H9 (cell line): ENCODE data around the gene PHKG2. TPM values are rescaled to one million over a fixed set of nuclear protein-coding genes. Genes with fewer than 3 reads are reported as not detected.

Experiments
- DNase-seq: peaks from one replicate; pipeline ENCODE4 v3.0.0-alpha.2; 2017
- H2AFZ ChIP-seq: one replicate; pipeline ENCODE4 v1.6.1; 2013; ENCODE audit warnings: mild to moderate bottlenecking, low read length, control low read depth, moderate library complexity
- H2AK5ac ChIP-seq: 2 replicates; pipeline ENCODE4 v1.6.1; 2013; ENCODE audit warnings: low read length, control low read depth, mixed read lengths; ENCODE audit not compliant: insufficient read length
- H2BK120ac ChIP-seq: one replicate; pipeline ENCODE4 v1.6.1; 2013; ENCODE audit warnings: low read depth, mild to moderate bottlenecking, low read length, control low read depth, inconsistent platforms; ENCODE audit not compliant: poor library complexity, severe bottlenecking
- H2BK12ac ChIP-seq: 2 replicates; pipeline ENCODE4 v1.6.1; 2013; ENCODE audit warnings: low read length, control low read depth, mixed read lengths, low read depth; ENCODE audit not compliant: insufficient read length
- H2BK15ac ChIP-seq: 2 replicates; pipeline ENCODE4 v1.6.1; 2013; ENCODE audit warnings: low read depth, low read length, control low read depth
- H2BK20ac ChIP-seq: one replicate; pipeline ENCODE4 v1.6.1; 2013; ENCODE audit warnings: low read depth, mild to moderate bottlenecking, low read length, control low read depth, inconsistent platforms; ENCODE audit not compliant: poor library complexity, severe bottlenecking
- H2BK5ac ChIP-seq: 2 replicates; pipeline ENCODE4 v1.6.1; 2013; ENCODE audit warnings: low read length, control low read depth, mixed read lengths; ENCODE audit not compliant: insufficient read length
- H3K14ac ChIP-seq: 2 replicates; pipeline ENCODE4 v1.6.1; 2013; ENCODE audit warnings: low read length, control low read depth; ENCODE audit not compliant: insufficient read depth
- H3K18ac ChIP-seq: 2 replicates; pipeline ENCODE4 v1.6.1; 2013; ENCODE audit warnings: low read depth, mild to moderate bottlenecking, mixed read lengths, low read length, control low read depth; ENCODE audit not compliant: insufficient read length
- H3K23ac ChIP-seq: 2 replicates; pipeline ENCODE4 v1.6.1; 2013; ENCODE audit warnings: low read length, control low read depth, mixed read lengths, low read depth; ENCODE audit not compliant: insufficient read length
- H3K23me2 ChIP-seq: 2 replicates; pipeline ENCODE4 v1.6.1; 2013; ENCODE audit warnings: low read depth, mild to moderate bottlenecking, mixed read lengths, low read length, control low read depth; ENCODE audit not compliant: insufficient read length, poor library complexity, severe bottlenecking
- H3K27ac ChIP-seq: 2 replicates; pipeline ENCODE4 v1.5.1; 2013; ENCODE audit warnings: low read length, control low read depth, mixed read lengths, low read depth; ENCODE audit not compliant: insufficient read length
- H3K27me3 ChIP-seq: 2 replicates; pipeline ENCODE4 v1.6.1; 2013; ENCODE audit warnings: low read length, control low read depth, inconsistent platforms; ENCODE audit not compliant: insufficient read depth
- H3K4ac ChIP-seq: 2 replicates; pipeline ENCODE4 v1.6.1; 2013; ENCODE audit warnings: low read depth, mild to moderate bottlenecking, control low read depth, inconsistent platforms, low read length, moderate library complexity
- H3K4me1 ChIP-seq: 2 replicates; pipeline ENCODE4 v1.6.1; 2013; ENCODE audit warnings: low read length, control low read depth, inconsistent platforms; ENCODE audit not compliant: insufficient read depth
- H3K4me2 ChIP-seq: 2 replicates; pipeline ENCODE4 v1.6.1; 2013; ENCODE audit warnings: low read length, control low read depth, mixed read lengths; ENCODE audit not compliant: insufficient read length, insufficient read depth
- H3K56ac ChIP-seq: 2 replicates; pipeline ENCODE4 v1.6.1; 2013; ENCODE audit warnings: low read depth, mild to moderate bottlenecking, mixed read lengths, low read length, control low read depth; ENCODE audit not compliant: insufficient read length
- H3K79me1 ChIP-seq: 2 replicates; pipeline ENCODE4 v1.6.1; 2013; ENCODE audit warnings: low read depth, mild to moderate bottlenecking, moderate library complexity, low read length, control low read depth, inconsistent platforms; ENCODE audit not compliant: insufficient read depth, poor library complexity, severe bottlenecking
- H3K79me2 ChIP-seq: 2 replicates; pipeline ENCODE4 v1.6.1; 2013; ENCODE audit warnings: low read length, control low read depth, inconsistent platforms; ENCODE audit not compliant: insufficient read depth
- H3K9ac ChIP-seq: 2 replicates; pipeline ENCODE4 v1.6.1; 2013; ENCODE audit warnings: low read length, control low read depth, mixed read lengths; ENCODE audit not compliant: insufficient read length; ENCODE audit errors: extremely low read depth
- H3K9me3 ChIP-seq: one replicate; pipeline ENCODE4 v1.6.1; 2013; ENCODE audit warnings: low read depth, low read length, inconsistent platforms; ENCODE audit not compliant: control insufficient read depth
- H3T11ph ChIP-seq: one replicate; pipeline ENCODE4 v1.6.1; 2013; ENCODE audit warnings: mild to moderate bottlenecking, low read length, control low read depth, inconsistent platforms
- H4K20me1 ChIP-seq: one replicate; pipeline ENCODE4 v1.6.1; 2013; ENCODE audit not compliant: control insufficient read depth, insufficient read length, insufficient read depth
- H4K5ac ChIP-seq: 2 replicates; pipeline ENCODE4 v1.6.1; 2013; ENCODE audit warnings: low read depth, mild to moderate bottlenecking, mixed read lengths, low read length, control low read depth; ENCODE audit not compliant: insufficient read length
- H4K8ac ChIP-seq: replicated peaks from 2 replicates; pipeline ENCODE4 v1.6.1; 2013; ENCODE audit warnings: low read length, control low read depth, mixed read lengths, low read depth; ENCODE audit not compliant: insufficient read length
- H4K91ac ChIP-seq: 2 replicates; pipeline ENCODE4 v1.6.1; 2013; ENCODE audit warnings: low read depth, mild to moderate bottlenecking, moderate library complexity, mixed read lengths, low read length, control low read depth; ENCODE audit not compliant: insufficient read length
- H3K27ac Mint-ChIP-seq, 3 experiments: 2 replicates in 2 of 3; 3 replicates in 1 of 3; pipeline ENCODE4 v1.8.0; 2020 to 2021; ENCODE audit warnings: mixed read lengths in 3 of 3, mild to moderate bottlenecking in 1 of 3, moderate library complexity in 1 of 3
- H3K27me3 Mint-ChIP-seq: 2 replicates; pipeline ENCODE4 v1.8.0; 2021; ENCODE audit warnings: low read depth, mild to moderate bottlenecking, moderate library complexity, mixed read lengths
- H3K36me3 Mint-ChIP-seq, 3 experiments: 2 replicates in 2 of 3; 3 replicates in 1 of 3; pipeline ENCODE4 v1.8.0; 2020 to 2021; ENCODE audit warnings: low read depth in 3 of 3, mixed read lengths in 3 of 3; ENCODE audit not compliant: insufficient read depth in 1 of 3
- H3K4me1 Mint-ChIP-seq, 2 experiments: 2 replicates each; pipeline ENCODE4 v1.8.0; 2020; ENCODE audit warnings: mixed read lengths in 2 of 2
- H3K4me3 Mint-ChIP-seq, 2 experiments: 2 replicates in 1 of 2; 3 replicates in 1 of 2; pipeline ENCODE4 v1.8.0; 2020 to 2021; ENCODE audit warnings: mild to moderate bottlenecking in 2 of 2, mixed read lengths in 2 of 2, moderate library complexity in 1 of 2
- H3K9me3 Mint-ChIP-seq, 2 experiments: 2 replicates in 1 of 2; 3 replicates in 1 of 2; pipeline ENCODE4 v1.8.0; 2020; ENCODE audit warnings: mild to moderate bottlenecking in 2 of 2, mixed read lengths in 2 of 2, moderate library complexity in 1 of 2
- CTCF ChIP-seq: fragments of 200-600 bp; sonication (generic); conservative IDR thresholded peaks from 3 replicates; pipeline ENCODE4 v1.8.0; 2021; ENCODE audit warnings: antibody characterized with exemption, mild to moderate bottlenecking
- WGBS: extraction: QIAGEN DNeasy Blood & Tissue Kit; methylation state at CpG from one replicate; pipeline ENCODE4 v1.1.7; 2013; ENCODE audit warnings: missing lambda C conversion rate, low lambda C conversion rate, mixed read lengths; ENCODE audit not compliant: insufficient read length; ENCODE audit errors: extremely low coverage; 5-methylcytosine and 5-hydroxymethylcytosine counted together
- total RNA-seq: library from RNA; stranded (reverse); gene quantifications from 2 replicates; pipeline ENCODE4 v1.2.1, GENCODE V29; 2021

The PHKG2 gene
- total RNA-seq, 1 experiment from 2014 or later: 46.6 TPM

- no CpG with 5 or more reads among the region's 6 CpGs for WGBS
- no peak overlapping the region for H3K14ac ChIP-seq
- H3K36me3 Mint-ChIP-seq: peaks cover 47 to 85% (median 76%) of the 10 kb centered on the region in 3 experiments; a peak in 6 of 7 replicates
These were observed 42.2 kb upstream of the PHKG2 start for GRCh38 chr16:30706046-30706445.

More at GRCh38 chr16:30706046-30706445, 42.2 kb upstream of the PHKG2 start:
- H3K23ac ChIP-seq: no peak overlapping the region
- no peak overlapping the region for H3K18ac ChIP-seq
- Mint-ChIP-seq H3K4me1 (no peaks in the 10 kb centered on the region), H3K27me3 (no peaks in the 10 kb centered on the region), H3K27ac (no peak overlapping the region), H3K9me3 (no peaks in the 10 kb centered on the region), H3K4me3 (no peak overlapping the region)
- H3K9me3 ChIP-seq: no peaks in the 10 kb centered on the region
- no peak overlapping the region for H2BK15ac ChIP-seq
- H2BK12ac ChIP-seq: no peak overlapping the region
- peaks cover 3% of the 10 kb centered on the region for H3K79me1 ChIP-seq
- no peak overlapping the region for H3K56ac ChIP-seq
- no peak overlapping the region for H2BK20ac ChIP-seq
- TF ChIP-seq CTCF: no peak
- no peaks in the 10 kb centered on the region for H3K23me2 ChIP-seq
- no peak overlapping the region for H2BK120ac ChIP-seq
- no peak overlapping the region for H2BK5ac ChIP-seq
- H4K8ac ChIP-seq: no peak overlapping the region
- H3K4me1 ChIP-seq: no peaks in the 10 kb centered on the region
- H2AK5ac ChIP-seq: no peak overlapping the region
- no peak overlapping the region for H3K4ac ChIP-seq
- peaks cover under 1% of the 10 kb centered on the region; the same call in 1 of the 2 replicates for H3K79me2 ChIP-seq
- no peak for DNase-seq
- H3T11ph ChIP-seq: no peak overlapping the region
- no peaks in the 10 kb centered on the region for H3K27me3 ChIP-seq
- H3K27ac ChIP-seq: no peak overlapping the region
- H2AFZ ChIP-seq: no peak overlapping the region
- H4K5ac ChIP-seq: no peak overlapping the region
- H3K9ac ChIP-seq: no peak overlapping the region
- no peak overlapping the region for H4K91ac ChIP-seq
- no peaks in the 10 kb centered on the region for H4K20me1 ChIP-seq
- H3K4me2 ChIP-seq: no peak overlapping the region
